GM21576 (cell line): ENCODE results near the gene DLGAP1.

Experiments used
- ATAC-seq: cut with Tn5 transposase; IDR thresholded peaks from one replicate; pipeline ENCODE4 v1.9.1; 2021; ENCODE audit warnings: mild to moderate bottlenecking, moderate library complexity; ENCODE audit not compliant: unreplicated experiment

Gene DLGAP1

GRCh38 chr18:3960977-3961376, 494.1 kb downstream of the DLGAP1 start:
- no peak for ATAC-seq

- ATAC-seq, result no peak
Measured at GRCh38 chr18:3960142-3960541, 495.0 kb downstream of the DLGAP1 start.

- ATAC-seq, result no peak
Measured at GRCh38 chr18:3952031-3952430, 503.1 kb downstream of the DLGAP1 start.

- ATAC-seq, result no peak
Measured at GRCh38 chr18:3950668-3951404, 504.3 kb downstream of the DLGAP1 start.

- no peak for ATAC-seq
Measured at GRCh38 chr18:3948958-3949357, 506.1 kb downstream of the DLGAP1 start.

GRCh38 chr18:3947383-3947782, 507.7 kb downstream of the DLGAP1 start:
- no peak for ATAC-seq

GRCh38 chr18:3935305-3935704, 519.8 kb downstream of the DLGAP1 start:
- no peak for ATAC-seq

GRCh38 chr18:3932276-3932675, 522.8 kb downstream of the DLGAP1 start:
- ATAC-seq, result no peak

- ATAC-seq, result no peak
Measured at GRCh38 chr18:3931542-3932112, 523.5 kb downstream of the DLGAP1 start.

GRCh38 chr18:3931013-3931315, 524.1 kb downstream of the DLGAP1 start:
- no peak for ATAC-seq

GRCh38 chr18:3930126-3931012, 524.7 kb downstream of the DLGAP1 start:
- ATAC-seq, result no peak

- ATAC-seq, result no peak
Measured at GRCh38 chr18:3924455-3924854, 530.7 kb downstream of the DLGAP1 start.

- ATAC-seq, result no peak
Measured at GRCh38 chr18:3923750-3924149, 531.4 kb downstream of the DLGAP1 start.

- ATAC-seq, result no peak
Measured at GRCh38 chr18:3921826-3922225, 533.3 kb downstream of the DLGAP1 start.

GRCh38 chr18:3920832-3921231, 534.3 kb downstream of the DLGAP1 start:
- ATAC-seq, result no peak

- no peak for ATAC-seq
Measured at GRCh38 chr18:3919396-3920061, 535.6 kb downstream of the DLGAP1 start.

- ATAC-seq, result no peak
Measured at GRCh38 chr18:3916082-3916481, 539.0 kb downstream of the DLGAP1 start.

GRCh38 chr18:3914833-3915610, 540.1 kb downstream of the DLGAP1 start:
- ATAC-seq, result no peak

- ATAC-seq, result no peak
Measured at GRCh38 chr18:3914109-3914508, 541.0 kb downstream of the DLGAP1 start.

- no peak for ATAC-seq
Measured at GRCh38 chr18:3912705-3913104, 542.4 kb downstream of the DLGAP1 start.

GRCh38 chr18:3911413-3911812, 543.7 kb downstream of the DLGAP1 start:
- no peak for ATAC-seq
